Activated T-helper 1 cell treated with anti-CD3 and anti-CD28 coated beads, Interleukin-12 subunit alpha, Interleukin-12 subunit beta, Interleukin-2, Interleukin-4 antibody, amounts not matched to agents 30 ng/mL and 10 ng/mL and 1 ng/mL, durations not matched to agents 14 hours and 24 hours and 36 hours (primary cell): Measurements from ENCODE around the gene RGP1. TPM values are rescaled to one million over a fixed set of nuclear protein-coding genes. Genes with fewer than 3 reads are reported as not detected.
A peak's percentile ranks its signal among the peaks of the same experiment; 100 is the strongest.

Source experiments
- DNase-seq: peaks from one replicate; pipeline ENCODE4 v3.0.0; 2021; ENCODE audit warnings: low spot score
- H3K27ac Mint-ChIP-seq: one replicate; pipeline ENCODE4 v1.8.0; 2021; ENCODE audit warnings: mild to moderate bottlenecking, mixed read lengths
- H3K27me3 Mint-ChIP-seq: one replicate; pipeline ENCODE4 v1.8.0; 2022; ENCODE audit warnings: mild to moderate bottlenecking, moderate library complexity, mixed read lengths; ENCODE audit not compliant: insufficient read depth
- H3K36me3 Mint-ChIP-seq: one replicate; pipeline ENCODE4 v1.8.0; 2021; ENCODE audit warnings: low read depth, mixed read lengths
- H3K4me1 Mint-ChIP-seq: one replicate; pipeline ENCODE4 v1.8.0; 2021; ENCODE audit warnings: low read depth, mixed read lengths
- H3K4me3 Mint-ChIP-seq: one replicate; pipeline ENCODE4 v1.8.0; 2021; ENCODE audit warnings: mild to moderate bottlenecking, moderate library complexity, mixed read lengths
- H3K9me3 Mint-ChIP-seq: one replicate; pipeline ENCODE4 v1.8.0; 2021; ENCODE audit warnings: mixed read lengths
- intact Hi-C: fragments of 100-400 bp; cut with micrococcal nuclease; formaldehyde crosslinking; loops from one replicate; pipeline ENCODE4 v1.15.1; 2024
- total RNA-seq: library from RNA; stranded (reverse); gene quantifications from 2 replicates; pipeline ENCODE4 v1.2.3, GENCODE V29; 2022

RGP1 gene
- total RNA-seq, 1 donor from 2014 or later = 18.9 TPM

DNA sequence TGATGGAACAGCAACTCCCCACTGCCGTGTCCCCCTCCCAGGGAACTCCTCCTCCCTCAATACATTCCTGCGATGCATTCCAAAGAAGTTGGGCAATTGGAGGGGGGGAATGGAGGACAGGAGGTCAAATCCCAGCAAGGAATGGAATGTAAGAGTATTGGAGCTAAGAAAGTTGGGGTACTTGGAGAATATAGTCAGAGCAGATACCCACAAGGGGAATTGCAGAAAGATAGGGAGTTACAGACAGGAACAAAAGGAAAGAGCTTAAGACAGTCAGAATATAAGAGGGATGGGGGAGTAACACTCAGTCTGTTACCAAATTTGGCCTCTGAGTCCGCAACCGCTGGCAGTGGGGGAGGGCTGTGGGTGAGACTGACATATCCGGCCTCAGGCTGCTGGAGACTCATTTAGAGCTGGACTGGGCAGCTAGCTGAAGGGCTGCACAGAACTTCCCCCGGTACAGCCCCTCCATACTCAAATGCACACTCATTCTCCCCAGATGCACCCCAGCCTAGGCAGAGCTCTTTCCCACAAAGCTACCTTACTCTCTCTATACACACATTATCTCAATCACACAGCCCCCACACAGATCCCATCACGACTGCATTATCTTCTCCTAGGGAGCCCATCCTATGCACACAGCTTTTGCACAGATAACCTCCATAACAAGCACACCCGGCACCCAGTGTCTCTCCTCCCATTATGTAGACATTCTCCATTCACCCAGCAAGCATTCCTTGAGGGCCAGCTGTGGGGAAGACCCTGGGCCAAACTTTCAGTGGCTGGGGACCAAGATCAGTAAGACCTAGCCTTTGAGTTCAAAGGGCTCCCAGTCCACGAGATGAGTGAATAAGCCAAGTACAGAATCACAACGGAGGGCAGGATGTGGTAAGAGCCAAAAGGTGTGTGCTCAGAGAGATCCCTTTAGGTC lies 20.8 kb upstream of the RGP1 start:
- Mint-ChIP-seq H3K4me1 (peaks cover 7% of the 10 kb centered on the region), H3K27ac (no peak overlapping the region), H3K36me3 (peaks cover 30% of the 10 kb centered on the region), H3K4me3 (no peak overlapping the region), H3K9me3 (no peaks in the 10 kb centered on the region), H3K27me3 (no peaks in the 10 kb centered on the region)
- peak; percentile 42 for DNase-seq
- intact Hi-C loops = loop anchor here (2.0 kb wide), 3 partner anchors 32 to 110 kb away; partner anchors contain the start of genes CD72 and TPM2

DNA sequence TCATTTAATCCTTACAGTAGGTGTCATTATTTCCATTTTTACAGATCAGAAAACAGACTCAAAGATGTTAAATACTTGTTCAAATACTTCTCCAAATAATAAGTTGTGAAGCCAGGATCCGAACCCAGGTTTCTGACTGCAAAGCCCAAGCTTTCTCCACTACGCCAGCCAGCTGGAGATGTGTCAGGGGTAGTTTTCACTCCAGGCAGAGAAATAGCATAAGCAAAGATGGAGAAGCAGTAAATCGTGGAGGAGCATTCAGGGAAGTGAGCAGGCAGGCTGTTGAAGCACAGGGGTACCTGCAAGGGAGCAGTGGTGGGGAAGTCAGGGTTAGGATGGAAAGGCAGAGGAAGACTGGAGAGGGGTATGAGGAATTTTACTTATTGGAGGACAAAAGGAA lies 20.0 kb upstream of the RGP1 start:
- no peak for DNase-seq
- H3K27me3 Mint-ChIP-seq = no peaks in the 10 kb centered on the region
- no peaks in the 10 kb centered on the region for H3K9me3 Mint-ChIP-seq
- intact Hi-C loops = loop anchor here (2.0 kb wide), 3 partner anchors 32 to 110 kb away; partner anchors contain the start of genes CD72 and TPM2
- no peak overlapping the region for H3K27ac Mint-ChIP-seq
- H3K4me3 Mint-ChIP-seq = no peak overlapping the region
- H3K36me3 Mint-ChIP-seq = peaks cover 29% of the 10 kb centered on the region
- H3K4me1 Mint-ChIP-seq = peaks cover 11% of the 10 kb centered on the region

DNA sequence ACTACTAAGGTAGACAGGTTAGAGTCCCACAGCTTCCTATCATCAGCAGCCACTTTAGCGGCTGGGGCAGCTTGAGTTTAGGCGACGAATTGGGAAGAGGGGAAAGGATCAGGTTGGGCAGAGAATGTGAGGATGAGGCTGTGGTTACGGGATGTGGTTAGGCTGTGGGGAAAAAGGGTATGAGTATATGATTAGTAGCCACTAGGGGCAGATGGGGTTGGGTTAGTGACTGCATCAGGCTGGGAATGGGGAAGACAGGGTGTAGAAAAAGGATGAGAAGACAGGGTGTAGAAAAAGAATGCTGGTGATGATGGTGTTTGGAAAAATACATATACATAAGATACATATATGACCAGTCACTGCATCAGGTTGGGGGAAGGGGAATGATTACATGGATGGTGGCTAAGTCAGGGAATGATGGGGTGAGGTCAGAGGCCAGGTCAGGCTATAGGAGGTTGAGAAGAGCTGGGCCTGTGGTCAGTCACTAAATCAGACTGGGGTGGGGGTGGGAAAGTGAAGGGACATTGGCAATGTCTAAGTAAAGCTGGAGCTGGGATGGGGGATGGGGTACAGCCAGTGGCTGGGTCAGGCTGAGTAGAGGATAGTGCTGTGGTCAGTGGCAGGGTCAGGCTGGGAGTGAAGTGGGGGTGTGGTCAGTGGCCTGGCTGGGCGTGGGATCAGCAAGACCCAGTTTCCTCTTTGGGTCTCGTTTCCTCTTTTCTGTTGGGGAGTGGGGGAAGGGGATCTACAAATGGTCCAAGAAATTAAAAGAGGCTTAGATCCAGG lies 19.2 kb upstream of the RGP1 start:
- Mint-ChIP-seq H3K9me3 (no peaks in the 10 kb centered on the region), H3K27me3 (no peaks in the 10 kb centered on the region), H3K36me3 (peaks cover 25% of the 10 kb centered on the region), H3K4me3 (no peak overlapping the region), H3K27ac (no peak overlapping the region), H3K4me1 (peaks cover 14% of the 10 kb centered on the region)
- peak; percentile 20 for DNase-seq
- intact Hi-C loops = loop anchor here (2.0 kb wide), 3 partner anchors 33 to 111 kb away; partner anchors contain the start of genes CD72 and TPM2

DNA sequence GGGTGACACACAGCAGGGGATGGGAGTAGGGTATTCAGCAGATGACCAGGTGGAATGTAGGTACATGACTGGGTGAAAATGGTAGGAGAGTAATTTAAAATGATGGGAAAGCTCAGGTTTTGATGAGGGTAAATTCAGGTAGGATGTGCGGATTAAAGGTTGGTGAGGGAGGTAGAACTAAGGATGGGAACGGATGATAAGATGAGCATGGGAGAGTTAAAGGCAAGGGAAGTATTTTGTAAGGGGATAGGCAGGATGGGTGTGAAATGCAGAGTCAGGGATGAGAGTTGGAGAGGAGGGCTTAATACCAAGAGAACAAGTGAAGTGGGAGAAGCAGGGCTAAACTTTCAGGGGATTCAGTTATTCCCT lies 18.6 kb upstream of the RGP1 start:
- intact Hi-C loops = no loop called here
- Mint-ChIP-seq H3K9me3 (no peaks in the 10 kb centered on the region), H3K27me3 (no peaks in the 10 kb centered on the region), H3K36me3 (peaks cover 26% of the 10 kb centered on the region), H3K4me1 (peaks cover 16% of the 10 kb centered on the region), H3K27ac (no peak overlapping the region), H3K4me3 (no peak overlapping the region)
- DNase-seq = no peak

DNA sequence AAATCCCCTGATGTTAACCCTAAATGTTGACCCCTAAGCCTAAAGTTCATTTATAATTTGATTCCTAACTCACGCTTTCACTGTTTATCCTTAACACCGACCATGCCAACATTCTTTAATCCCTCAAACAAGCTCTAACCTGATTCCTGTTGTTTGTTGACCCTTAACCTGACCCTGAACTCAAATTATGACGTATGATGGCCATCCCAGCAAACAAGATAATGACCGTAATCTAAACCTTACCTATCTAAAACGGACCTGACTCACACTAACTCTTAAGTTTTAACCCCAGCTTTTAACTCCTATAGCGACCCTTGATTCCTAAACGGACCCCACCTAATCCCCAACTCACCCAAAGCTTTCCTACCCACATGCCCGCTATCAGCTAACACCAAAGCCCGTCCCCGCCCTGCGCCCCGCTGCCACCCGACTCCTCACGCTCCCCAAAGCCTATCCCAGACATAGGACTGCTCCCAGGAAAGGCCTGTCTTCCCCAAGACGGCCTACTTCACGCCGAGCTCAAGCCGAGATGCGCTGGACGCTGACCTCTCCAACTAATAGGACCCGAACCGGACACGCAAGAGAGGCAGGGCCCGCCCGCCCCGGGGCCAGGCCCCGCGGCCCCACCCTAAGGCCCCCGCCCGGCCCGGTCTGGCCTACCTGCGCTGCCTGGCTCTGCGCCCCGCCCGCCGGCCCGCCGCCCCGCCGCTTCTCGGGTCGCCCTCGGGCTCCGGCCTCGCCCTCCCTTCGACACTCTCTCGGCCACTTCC lies 17.5 kb upstream of the RGP1 start:
- peaks cover 28% of the 10 kb centered on the region for H3K36me3 Mint-ChIP-seq
- peaks cover 22% of the 10 kb centered on the region for H3K4me1 Mint-ChIP-seq
- H3K27me3 Mint-ChIP-seq = no peaks in the 10 kb centered on the region
- DNase-seq = no peak
- peak overlapping the region; percentile 92 for H3K27ac Mint-ChIP-seq
- intact Hi-C loops = loop anchor here (1.0 kb wide), 12 partner anchors 18 to 659 kb away; partner anchors contain the start of genes ATOSB, CLTA, GBA2 and GNE
- H3K4me3 Mint-ChIP-seq = no peak overlapping the region
- no peaks in the 10 kb centered on the region for H3K9me3 Mint-ChIP-seq

DNA sequence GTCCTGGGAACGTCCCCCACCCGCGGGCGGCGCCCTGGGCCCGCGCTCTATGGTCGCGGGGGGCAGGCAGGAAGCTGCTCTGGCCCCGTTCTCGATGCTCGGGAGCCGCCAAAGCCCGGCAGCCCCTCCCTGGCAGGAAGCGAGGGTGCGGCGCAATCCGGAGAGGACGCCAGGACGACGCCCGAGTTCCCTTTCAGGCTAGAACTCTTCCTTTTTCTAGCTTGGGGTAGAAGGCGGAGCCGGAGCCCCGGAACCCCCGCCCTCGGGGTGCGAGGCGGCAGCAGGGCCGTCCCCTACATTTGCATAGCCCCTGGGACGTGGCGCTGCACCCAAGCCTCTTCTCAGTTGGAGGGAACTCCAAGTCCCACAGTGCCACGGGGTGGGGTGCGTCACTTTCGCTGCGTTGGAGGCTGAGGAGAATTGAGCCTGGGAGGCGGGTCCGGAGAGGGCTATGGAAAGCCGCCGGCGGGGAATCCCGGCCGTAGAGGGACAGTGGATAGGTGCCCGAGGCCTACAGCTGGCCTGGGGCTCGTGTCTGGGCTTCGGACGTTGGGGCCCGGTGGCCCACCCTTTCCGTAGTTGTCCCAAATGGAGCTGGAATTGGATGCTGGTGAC lies 16.8 kb upstream of the RGP1 start, which contains the start of the genes CREB3 and TLN1:
CREB3 (plus strand) TSS at position 482 of the 615 bp plus-strand sequence; CDS start at position 589, 107 bp downstream.
TLN1 (minus strand) TSS at position 11 of the 615 bp plus-strand sequence. CDS start 6,501 bp downstream, outside the sequence.
- no peaks in the 10 kb centered on the region for H3K27me3 Mint-ChIP-seq
- H3K36me3 Mint-ChIP-seq = peaks cover 26% of the 10 kb centered on the region
- H3K4me1 Mint-ChIP-seq = peaks cover 22% of the 10 kb centered on the region
- no peak within 1 kb of the TSS for H3K4me3 Mint-ChIP-seq
- DNase-seq = peak; percentile 98
- no peaks in the 10 kb centered on the region for H3K9me3 Mint-ChIP-seq
- H3K27ac Mint-ChIP-seq = peak within 1 kb of the TSS; percentile 92
- intact Hi-C loops = loop anchor here (1.0 kb wide), 12 partner anchors 17 to 660 kb away; partner anchors contain the start of genes ATOSB, CLTA, GBA2 and GNE

DNA sequence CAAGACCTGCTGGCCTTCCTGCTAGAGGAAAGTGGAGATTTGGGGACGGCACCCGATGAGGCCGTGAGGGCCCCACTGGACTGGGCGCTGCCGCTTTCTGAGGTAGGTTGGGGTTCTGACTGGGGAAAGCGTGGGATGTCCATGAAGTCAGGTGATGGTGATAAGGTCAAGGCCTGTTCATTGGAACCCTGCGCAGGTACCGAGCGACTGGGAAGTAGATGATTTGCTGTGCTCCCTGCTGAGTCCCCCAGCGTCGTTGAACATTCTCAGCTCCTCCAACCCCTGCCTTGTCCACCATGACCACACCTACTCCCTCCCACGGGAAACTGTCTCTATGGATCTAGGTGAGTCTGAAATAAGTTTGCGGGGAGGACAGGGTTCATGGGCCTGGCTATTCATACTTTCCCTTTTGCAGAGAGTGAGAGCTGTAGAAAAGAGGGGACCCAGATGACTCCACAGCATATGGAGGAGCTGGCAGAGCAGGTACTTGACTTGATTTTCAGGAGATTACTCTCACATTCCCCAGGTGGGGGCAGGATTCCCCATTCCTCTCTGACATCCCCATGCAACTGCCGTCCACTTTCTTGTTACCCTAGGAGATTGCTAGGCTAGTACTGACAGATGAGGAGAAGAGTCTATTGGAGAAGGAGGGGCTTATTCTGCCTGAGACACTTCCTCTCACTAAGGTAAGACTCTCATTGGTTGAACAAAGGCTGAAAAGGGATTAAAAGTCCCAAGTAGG lies 16.1 kb upstream of the RGP1 start:
- H3K9me3 Mint-ChIP-seq = no peaks in the 10 kb centered on the region
- H3K27me3 Mint-ChIP-seq = no peaks in the 10 kb centered on the region
- H3K4me3 Mint-ChIP-seq = no peak overlapping the region
- H3K4me1 Mint-ChIP-seq = peaks cover 22% of the 10 kb centered on the region
- H3K36me3 Mint-ChIP-seq = peaks cover 29% of the 10 kb centered on the region
- intact Hi-C loops = loop anchor here (1.0 kb wide), 12 partner anchors 16 to 661 kb away; partner anchors contain the start of genes ATOSB, CLTA, GBA2 and GNE
- DNase-seq = no peak
- peak overlapping the region; percentile 92 for H3K27ac Mint-ChIP-seq

DNA sequence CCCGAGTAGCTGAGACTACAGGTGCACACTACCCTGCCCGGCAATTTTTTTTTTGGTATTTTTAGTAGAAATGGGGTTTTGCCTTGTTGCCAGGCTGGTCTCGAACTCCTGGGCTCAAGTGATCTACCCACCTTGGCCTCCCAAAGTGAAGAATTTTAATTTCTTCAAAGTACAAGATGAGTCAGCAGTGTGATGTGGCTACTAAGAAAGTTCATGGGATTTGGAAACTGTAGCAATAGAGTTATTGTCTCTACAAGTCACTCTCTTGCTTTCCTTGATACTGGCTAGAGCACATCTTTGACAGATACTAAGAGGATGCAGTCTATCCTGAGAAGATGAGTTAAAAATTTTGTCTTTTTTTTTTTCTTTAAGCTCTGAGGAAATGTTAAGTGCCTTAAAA lies 15.0 kb upstream of the RGP1 start:
- Mint-ChIP-seq H3K27ac (peak overlapping the region; percentile 36), H3K36me3 (peaks cover 40% of the 10 kb centered on the region), H3K4me3 (peak overlapping the region; percentile 40), H3K27me3 (no peaks in the 10 kb centered on the region), H3K4me1 (peaks cover 22% of the 10 kb centered on the region), H3K9me3 (no peaks in the 10 kb centered on the region)
- intact Hi-C loops = no loop called here
- no peak for DNase-seq

DNA sequence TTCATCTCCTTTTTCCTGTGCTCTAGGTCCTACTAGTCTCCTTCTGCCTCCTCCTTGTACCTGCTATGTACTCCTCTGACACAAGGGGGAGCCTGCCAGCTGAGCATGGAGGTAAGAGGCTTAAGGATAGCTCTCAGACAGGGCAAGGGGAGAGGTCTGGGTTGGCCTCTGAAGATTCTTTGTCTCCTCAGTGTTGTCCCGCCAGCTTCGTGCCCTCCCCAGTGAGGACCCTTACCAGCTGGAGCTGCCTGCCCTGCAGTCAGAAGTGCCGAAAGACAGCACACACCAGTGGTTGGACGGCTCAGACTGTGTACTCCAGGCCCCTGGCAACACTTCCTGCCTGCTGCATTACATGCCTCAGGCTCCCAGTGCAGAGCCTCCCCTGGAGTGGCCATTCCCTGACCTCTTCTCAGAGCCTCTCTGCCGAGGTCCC lies 12.9 kb upstream of the RGP1 start:
- intact Hi-C loops = loop anchor here (1.0 kb wide), 4 partner anchors 12 to 146 kb away; partner anchors contain the start of gene TMEM8B
- H3K27ac Mint-ChIP-seq = no peak overlapping the region
- H3K27me3 Mint-ChIP-seq = no peaks in the 10 kb centered on the region
- peaks cover 42% of the 10 kb centered on the region for H3K36me3 Mint-ChIP-seq
- DNase-seq = peak; percentile 60
- H3K4me3 Mint-ChIP-seq = no peak overlapping the region
- H3K9me3 Mint-ChIP-seq = no peaks in the 10 kb centered on the region
- peaks cover 22% of the 10 kb centered on the region for H3K4me1 Mint-ChIP-seq

DNA sequence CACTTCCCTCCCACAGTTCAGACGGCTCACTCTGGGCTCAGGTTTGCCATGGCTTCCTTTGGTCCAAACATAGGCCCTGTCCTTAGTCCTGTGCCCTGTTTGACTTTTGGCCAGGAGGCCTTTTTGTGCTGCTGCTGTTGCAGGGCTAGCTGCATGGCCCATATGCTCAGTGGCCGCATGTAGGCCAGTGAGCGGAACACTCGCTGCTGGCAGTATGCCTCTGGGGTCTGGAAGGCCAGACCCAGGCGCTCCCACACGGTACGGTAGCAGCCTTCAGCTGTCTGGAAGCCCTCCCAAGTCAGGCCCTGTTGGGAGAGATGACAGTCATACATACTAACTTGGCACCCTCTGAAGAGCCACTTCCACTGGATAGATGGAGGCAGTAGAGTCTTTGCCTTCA lies 11.9 kb upstream of the RGP1 start:
- peaks cover 43% of the 10 kb centered on the region for H3K36me3 Mint-ChIP-seq
- H3K4me3 Mint-ChIP-seq = no peak overlapping the region
- H3K9me3 Mint-ChIP-seq = no peaks in the 10 kb centered on the region
- H3K4me1 Mint-ChIP-seq = peaks cover 30% of the 10 kb centered on the region
- intact Hi-C loops = no loop called here
- no peak overlapping the region for H3K27ac Mint-ChIP-seq
- no peak for DNase-seq
- H3K27me3 Mint-ChIP-seq = no peaks in the 10 kb centered on the region

DNA sequence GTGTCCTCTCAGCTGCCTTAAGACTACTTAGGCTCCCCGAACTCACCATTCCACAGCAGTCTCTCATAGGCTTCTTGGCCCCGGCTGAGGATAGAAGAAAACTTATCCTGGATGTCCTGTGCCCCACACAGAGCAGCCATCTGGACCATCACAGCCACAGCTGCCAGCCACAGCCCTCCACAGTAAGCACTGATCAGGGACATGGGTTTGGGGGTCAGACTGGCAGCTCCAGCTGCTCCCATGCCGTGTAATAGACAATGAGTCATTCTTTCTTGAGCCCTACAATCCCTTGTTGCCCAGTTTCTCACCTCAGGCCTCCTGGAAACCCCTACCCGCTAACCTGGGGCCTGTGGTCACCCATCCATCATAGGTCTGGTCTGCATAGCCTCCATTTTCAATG lies 10.9 kb upstream of the RGP1 start:
- intact Hi-C loops = no loop called here
- peaks cover 48% of the 10 kb centered on the region for H3K36me3 Mint-ChIP-seq

More for the DNA sequence above, 10.9 kb upstream of the RGP1 start:
- H3K4me1 Mint-ChIP-seq = peaks cover 31% of the 10 kb centered on the region
- H3K27me3 Mint-ChIP-seq = no peaks in the 10 kb centered on the region
- no peaks in the 10 kb centered on the region for H3K9me3 Mint-ChIP-seq
- no peak overlapping the region for H3K4me3 Mint-ChIP-seq
- no peak for DNase-seq
- H3K27ac Mint-ChIP-seq = no peak overlapping the region
